T47D (cell line): ENCODE measurements around the gene TMEM63A.

Experiments used
- DNase-seq, 2 experiments: peaks; one replicate each; pipeline versions ENCODE4 v3.0.0 to v3.0.0-alpha.2; 2011 to 2012; ENCODE audit warnings: low read depth in 1 of 2, low spot score in 1 of 2
- JUND ChIP-seq: IDR thresholded peaks from 2 replicates; pipeline ENCODE4 v1.6.1; 2012; ENCODE audit warnings: low read depth
- in situ Hi-C: cut with HindIII; loops from 2 replicates; pipeline ENCODE4 v1.10.0; 2016; ENCODE audit warnings: low sequenced_read_pairs, low pct_unique_long_range_greater_than_20kb

Gene TMEM63A

DNA sequence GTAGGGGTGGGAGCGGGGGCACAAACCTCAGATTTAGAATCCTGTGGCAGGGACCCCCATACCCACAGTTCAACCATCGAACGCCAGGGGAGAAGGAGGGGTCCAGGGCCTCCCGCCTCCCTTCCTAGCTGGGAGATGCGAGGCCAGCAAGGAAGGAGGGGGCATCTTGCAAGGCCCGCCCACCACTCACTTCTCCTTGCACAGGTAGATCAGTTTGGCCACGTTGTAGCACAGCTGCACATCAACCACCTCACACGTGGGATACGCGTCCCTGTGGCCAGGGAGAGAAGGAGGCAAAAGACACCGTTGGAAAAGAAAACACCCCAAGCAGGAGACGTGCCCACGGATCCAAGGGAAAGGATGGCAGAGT is 19.6 kb downstream of the TMEM63A start:
- in situ Hi-C loops: no loop called here
- no peak for DNase-seq
- TF ChIP-seq JUND: no peak

- DNase-seq: no peak
These were observed 20.2 kb downstream of the TMEM63A start for GRCh38 chr1:225861834-225862580.

GRCh38 chr1:225860876-225861441 is 21.2 kb downstream of the TMEM63A start:
- no peak for DNase-seq
- in situ Hi-C loops: no loop called here
- no peak for TF ChIP-seq JUND

More at GRCh38 chr1:225861834-225862580, 20.2 kb downstream of the TMEM63A start:
- no peak for TF ChIP-seq JUND
- in situ Hi-C loops: no loop called here

DNA sequence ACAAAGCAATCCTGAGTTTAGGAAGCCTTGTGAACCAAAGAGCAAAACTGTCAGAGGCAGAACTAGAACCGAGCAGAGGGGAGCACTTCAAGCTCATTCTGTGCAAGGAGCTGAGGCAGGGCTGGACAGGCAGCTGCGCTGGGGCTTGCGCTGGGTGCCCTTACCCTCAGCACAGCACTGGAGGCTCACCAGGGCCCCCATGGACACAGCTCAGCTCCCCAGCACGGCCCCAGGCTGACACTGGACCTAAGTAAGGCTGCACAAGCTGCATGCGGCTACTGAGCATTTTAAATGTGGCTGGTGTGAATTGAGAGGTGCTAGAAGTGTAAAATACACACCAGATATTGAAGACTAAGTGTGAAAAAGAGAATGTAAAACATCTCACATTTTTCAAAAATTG is 22.1 kb downstream of the TMEM63A start:
- in situ Hi-C loops: no loop called here
- no peak for DNase-seq
- no peak for TF ChIP-seq JUND

DNA sequence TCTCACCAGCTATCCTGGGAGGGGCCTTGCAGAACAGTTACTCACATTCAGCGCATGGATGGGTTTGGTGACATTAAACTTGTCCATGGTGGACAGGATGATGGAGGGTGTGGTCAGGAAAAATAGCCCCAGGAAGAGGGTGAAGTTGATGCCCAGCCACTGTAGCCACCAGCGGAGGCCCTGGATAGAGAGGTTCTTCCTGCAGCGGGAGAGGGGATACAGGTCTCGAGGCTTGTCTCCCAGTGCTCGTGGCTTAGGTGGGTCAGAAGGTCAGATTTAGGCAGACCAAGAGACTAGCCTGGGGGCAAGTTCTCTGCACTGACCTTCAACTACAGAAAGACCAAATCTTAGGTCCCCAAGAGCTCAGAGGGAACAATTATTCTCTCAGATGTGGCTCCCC is 23.0 kb downstream of the TMEM63A start:
- TF ChIP-seq JUND: no peak
- in situ Hi-C loops: no loop called here
- DNase-seq: no peak

DNA sequence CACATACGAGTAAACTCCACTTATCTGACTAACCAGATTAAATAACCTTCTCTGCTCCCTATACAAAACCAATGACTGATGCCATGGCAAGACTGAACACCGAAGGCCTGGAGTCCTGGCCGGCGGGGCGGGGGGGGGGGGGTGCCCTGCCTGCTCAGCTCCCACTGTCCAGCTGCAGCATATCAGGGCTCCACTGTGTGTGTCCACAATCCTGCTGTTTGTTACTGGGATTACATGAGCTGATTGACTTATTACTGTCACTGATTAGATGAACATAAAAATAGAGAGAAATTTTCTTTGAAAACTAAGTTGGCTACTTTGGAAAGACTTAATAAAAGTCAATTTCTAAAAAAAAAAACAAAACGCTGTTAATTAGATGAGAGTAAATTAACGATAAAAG is 24.9 kb downstream of the TMEM63A start:
- no peak for DNase-seq
- no peak for TF ChIP-seq JUND
- in situ Hi-C loops: no loop called here

GRCh38 chr1:225855503-225856300 is 26.5 kb downstream of the TMEM63A start:
- TF ChIP-seq JUND: no peak
- in situ Hi-C loops: no loop called here
- no peak for DNase-seq

DNA sequence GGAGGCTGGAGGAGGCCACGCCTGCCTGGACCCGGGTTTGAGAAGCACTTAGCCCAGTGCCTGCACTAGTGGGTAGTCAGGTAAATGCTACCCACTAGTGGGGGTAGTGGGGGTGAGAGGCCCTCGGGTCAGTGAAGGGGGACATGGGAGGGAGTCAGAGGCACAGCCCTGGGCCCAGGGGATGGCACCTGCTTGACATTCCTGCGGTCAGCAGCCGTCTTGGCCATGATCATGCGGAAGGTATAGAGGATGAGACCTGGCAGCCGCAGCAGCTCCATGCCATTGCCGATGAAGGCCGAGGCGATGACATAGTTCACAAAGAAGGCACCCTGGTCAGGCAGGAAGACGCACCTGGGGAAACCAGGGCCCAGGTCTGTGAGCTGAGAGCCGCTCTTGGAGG is 28.7 kb downstream of the TMEM63A start:
- no peak for TF ChIP-seq JUND
- DNase-seq: no peak
- in situ Hi-C loops: no loop called here

DNA sequence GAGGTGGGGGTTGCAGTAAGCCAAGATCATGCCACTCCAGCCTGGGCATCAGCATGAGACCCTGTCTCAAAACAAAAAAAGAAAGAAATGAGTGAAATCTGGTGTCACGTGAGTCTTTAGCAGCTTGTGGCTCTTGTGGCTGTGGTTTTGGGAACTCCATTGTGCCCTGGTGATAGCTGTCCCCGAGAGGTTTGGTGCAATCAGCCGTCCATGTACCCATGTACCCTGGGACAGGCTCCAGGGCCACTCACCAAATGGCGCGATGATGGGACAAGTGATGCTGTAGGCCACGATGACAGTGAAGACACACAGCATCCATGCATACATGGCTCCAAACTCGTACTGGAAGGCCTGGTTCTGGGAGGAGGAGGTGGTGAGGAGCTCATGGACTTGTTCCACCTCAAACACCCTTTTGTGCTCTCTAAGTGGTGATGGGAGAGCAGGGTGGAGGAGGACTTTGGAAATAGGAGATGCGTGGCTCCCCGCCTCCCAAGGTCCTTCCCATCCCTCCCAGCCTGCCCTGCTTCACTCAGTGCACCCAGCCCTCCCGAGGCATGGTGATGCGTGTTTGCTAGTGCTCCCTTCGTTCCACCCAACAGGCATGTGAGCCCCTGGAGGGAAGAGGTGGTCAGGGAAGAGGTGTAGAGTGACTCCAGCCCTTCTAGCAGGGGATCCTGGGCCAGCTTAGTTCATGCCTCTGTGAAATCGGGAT is 29.6 kb downstream of the TMEM63A start:
- no peak for DNase-seq
- TF ChIP-seq JUND: no peak
- in situ Hi-C loops: no loop called here

GRCh38 chr1:225851805-225852204 is 30.4 kb downstream of the TMEM63A start:
- in situ Hi-C loops: no loop called here
- no peak for TF ChIP-seq JUND
- DNase-seq: no peak

DNA sequence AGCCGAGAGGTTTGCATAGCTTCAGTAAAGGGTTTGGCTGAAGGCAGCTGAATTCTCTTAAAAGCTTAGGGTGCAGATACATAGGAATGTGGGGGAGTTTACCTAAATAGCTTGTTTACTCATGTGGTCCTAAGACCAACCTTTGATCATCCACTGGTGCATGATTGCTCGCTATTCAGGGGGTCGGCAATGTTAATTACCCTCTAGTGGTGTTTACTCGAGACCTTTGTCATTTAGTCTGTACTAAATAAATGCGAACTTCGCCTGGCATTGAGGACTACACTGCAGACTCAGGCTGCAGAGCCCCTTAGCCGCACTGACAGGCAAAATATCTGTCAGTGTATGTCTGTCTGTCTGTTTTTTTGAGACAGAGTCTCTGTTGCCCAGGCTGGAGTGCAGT is 31.8 kb downstream of the TMEM63A start:
- DNase-seq: no peak
- in situ Hi-C loops: no loop called here
- TF ChIP-seq JUND: no peak

DNA sequence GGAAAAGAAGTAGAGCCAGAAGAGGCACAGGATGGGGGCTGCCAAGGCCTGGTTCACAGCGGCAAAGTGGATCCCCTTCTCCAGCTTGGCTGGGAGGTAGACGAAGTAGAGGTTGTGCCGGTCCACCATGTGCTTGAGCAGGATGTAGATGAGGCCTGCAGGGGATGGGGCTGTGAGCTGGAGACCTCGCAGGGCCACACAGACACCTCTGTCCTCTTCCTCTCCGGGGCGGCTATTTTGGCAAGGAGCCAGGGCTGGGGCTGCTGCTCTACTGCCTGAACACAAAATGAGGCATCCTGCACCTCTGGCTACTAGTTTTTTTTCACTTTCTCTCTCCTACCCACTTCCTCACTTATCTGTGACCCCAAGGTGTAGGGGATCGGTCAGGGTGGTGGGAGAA is 32.3 kb downstream of the TMEM63A start:
- TF ChIP-seq JUND: no peak
- in situ Hi-C loops: no loop called here
- no peak for DNase-seq
